SK-MEL-5 (cell line): Measurements from ENCODE around the gene TPP1. TPM values are rescaled to one million over a fixed set of nuclear protein-coding genes. Genes with fewer than 3 reads are reported as not detected.

Experiments used
- DNase-seq: peaks from one replicate; pipeline ENCODE4 v3.0.0-alpha.2; 2016; ENCODE audit warnings: low read depth, low spot score
- in situ Hi-C: cut with HindIII; loops from 2 replicates; pipeline ENCODE4 v1.10.0; 2016; ENCODE audit warnings: low sequenced_read_pairs, high pct_unique_total_duplicates, low pct_unique_long_range_greater_than_20kb
- total RNA-seq: library from RNA; depleted of rRNA; stranded (reverse); fragments of >200 nt; shearing (Covaris generic); gene quantifications from 2 replicates; pipeline ENCODE4 v1.2.3, GENCODE V29; 2014

TPP1 gene
- total RNA-seq, 1 experiment from 2014 or later: 84.3 TPM

DNA sequence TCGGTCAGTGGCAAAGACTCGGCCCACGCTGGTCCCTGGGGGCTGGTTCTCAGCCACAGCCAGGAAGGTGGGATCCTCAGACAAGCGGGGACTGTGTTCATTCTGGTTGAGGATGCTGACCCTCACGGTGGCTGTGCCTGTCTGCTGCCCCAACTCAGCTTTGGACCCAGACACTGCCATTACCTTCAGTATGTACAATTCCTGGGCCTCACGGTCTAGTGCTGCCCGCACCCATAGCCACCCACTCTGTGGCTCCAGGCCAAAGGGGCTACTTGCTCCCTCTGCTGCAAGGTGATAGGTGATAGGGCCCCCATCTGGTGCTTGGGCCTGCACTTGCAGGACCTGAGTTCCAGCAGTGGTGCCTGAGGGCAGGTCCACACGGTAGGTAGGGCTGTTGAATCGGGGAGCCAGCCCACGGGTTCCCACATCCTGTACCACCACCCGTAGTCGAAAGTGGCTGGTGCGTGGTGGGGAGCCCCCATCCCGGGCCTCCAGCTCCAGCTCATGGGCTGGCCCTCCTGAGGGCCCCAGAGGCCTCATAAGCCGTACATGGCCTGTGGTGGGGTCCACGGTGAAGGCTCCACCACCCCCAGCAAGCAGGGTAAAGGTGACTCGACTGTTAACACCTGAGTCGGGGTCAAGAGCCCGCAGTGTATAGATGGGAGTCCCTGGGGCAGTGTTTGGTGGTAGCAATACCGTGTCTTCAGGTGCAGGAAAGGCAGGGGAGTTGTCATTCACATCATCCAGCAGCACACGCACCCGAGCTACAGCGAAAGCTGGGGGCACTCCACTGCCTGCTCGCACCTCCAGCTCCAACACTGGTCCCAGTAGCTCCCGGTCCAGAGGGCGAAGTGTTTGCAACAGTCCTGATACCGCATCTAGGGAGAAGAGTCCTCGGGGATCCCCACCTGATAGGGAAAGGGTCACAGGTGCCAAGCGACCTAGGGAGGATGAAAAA is 13.2 kb upstream of the TPP1 start:
- DNase-seq: no peak
- in situ Hi-C loops: no loop called here

DNA sequence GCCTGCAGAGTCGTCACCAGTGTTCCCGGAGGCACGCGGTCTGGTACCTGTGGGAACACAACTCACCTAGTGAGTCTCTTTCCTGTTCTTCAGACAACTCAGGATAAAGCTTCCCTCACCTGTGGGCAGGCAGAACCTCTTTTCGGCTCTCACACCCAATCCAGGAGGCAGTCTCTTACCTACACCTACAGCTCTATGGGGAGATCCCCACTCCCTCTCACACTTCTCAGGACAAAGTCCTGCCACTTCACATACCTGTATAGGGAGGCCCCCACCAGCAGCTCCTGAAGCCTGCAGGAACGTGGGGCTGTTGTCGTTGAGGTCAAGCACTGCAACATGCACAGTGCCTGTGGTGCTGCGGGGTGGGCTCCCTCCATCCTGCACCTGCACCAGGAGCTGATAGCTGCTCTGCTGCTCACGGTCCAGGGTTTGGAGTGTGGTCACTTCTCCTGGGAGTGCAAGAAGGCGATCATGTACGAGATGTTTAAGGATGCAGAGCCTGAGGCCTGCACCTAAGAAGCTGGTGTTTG is 12.2 kb upstream of the TPP1 start:
- no peak for DNase-seq
- in situ Hi-C loops: no loop called here

DNA sequence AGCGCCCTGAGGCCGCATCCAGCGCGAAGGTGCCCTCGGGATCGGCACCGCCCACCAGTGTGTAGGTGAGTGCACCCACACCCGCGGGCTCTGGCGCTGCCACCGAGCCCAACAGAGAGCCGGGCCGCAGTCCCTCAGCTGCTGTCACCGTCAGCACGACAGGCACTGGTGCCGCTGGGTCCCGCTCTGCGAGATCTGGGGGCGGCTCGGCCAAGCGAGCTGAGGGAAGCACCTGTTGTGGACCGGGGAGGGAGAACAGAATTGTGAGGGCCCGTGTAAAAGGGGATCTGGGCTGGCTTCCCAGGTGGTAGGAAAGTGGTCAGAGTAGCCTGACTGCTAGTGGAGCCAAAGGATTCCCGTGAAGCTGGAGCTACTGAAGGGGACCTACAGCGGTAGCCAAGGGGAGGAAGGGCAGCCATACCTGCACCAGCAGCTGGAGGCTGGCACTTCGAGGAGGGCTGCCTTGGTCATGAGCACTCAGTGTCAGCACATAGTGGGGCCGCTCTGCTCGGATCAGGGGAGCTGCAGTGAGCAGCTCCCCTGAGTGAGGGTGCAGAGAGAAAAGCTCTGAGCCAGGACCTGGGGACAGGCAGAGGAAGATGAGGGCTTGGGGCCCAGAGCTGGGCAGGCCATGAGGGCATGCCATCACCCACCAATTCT is 11.5 kb upstream of the TPP1 start:
- no peak for DNase-seq
- in situ Hi-C loops: no loop called here

DNA sequence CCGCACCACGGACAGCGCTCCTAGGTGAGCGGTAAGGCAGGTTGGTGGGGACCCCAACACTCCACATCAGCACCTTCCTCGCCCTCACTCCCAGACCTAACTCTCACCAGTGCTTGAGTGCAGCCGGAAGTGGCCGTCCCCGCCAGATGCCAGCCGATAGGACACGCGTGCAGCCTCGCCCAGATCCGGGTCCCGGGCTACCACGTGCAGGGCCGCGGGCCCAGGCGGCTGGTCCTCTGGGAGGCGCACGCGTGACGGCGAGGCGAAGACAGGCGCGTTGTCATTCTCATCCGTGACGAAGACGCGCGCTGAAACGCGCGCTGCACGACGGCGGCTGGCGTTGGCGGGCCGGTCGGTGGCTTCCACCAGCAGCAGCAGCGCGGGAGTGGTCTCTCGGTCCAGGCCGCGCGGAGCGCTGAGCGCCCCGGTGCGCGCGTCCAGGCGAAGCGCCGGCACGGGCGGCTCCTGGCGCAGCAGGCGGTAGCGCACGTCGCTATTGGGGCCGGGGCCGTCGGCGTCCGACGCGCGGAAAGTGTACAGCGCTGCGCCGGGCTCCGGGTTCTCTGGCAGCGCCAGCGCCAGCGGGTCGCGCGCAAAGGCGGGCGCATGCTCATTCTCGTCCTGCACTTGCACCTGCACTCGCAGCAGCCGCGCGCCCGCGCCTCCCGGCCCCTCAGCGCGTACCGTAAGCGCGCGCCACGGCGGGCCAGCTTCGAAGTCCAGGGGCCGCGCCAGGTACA is 10.8 kb upstream of the TPP1 start:
- in situ Hi-C loops: no loop called here
- no peak for DNase-seq

- no peak for DNase-seq
- in situ Hi-C loops: no loop called here
These were observed 10.3 kb upstream of the TPP1 start for GRCh38 chr11:6629573-6629891.

DNA sequence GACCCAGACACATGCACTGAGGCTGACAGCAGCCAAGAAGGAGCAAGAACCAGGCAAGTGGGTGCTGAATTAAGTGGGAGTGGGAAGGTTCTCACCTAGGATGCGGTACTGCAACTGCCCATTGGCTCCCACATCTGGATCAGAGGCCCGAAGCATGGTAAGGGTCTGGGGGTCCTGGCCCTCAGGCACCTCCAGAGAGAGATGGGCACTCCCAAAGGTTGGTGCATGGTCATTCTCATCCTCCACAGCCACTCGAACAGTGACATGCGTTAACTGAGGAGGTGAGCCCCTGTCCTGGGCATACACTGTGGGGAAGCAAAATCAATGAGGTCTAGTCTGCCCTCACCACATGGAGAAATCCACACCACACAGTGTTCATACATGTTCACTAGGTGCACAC is 9.3 kb upstream of the TPP1 start:
- no peak for DNase-seq
- in situ Hi-C loops: no loop called here

DNA sequence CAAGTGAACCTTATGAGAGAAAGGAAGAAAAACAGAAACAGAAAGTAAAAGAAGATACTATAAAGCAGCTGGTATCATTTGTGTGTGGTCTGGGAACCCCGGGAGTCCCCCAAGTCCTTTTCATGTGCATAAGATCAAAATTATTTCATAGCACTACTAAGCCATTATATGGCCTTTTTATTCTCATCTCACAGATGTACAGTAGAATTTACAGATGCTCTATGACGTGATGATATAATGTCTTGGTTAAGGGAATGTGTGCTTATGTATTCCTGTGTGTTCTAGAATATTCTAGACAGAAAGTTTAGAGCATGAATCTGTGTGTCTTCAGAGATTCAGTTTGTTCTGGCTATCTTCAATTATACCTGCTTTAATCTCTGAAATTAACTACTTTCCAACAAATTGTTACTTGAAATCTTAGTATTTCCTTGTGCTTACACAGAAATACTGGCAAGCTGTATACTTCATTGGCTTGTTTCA is 8.6 kb upstream of the TPP1 start:
- DNase-seq: no peak
- in situ Hi-C loops: no loop called here

- DNase-seq: no peak
- in situ Hi-C loops: no loop called here
These were observed 7.9 kb upstream of the TPP1 start for GRCh38 chr11:6626971-6627761.

DNA sequence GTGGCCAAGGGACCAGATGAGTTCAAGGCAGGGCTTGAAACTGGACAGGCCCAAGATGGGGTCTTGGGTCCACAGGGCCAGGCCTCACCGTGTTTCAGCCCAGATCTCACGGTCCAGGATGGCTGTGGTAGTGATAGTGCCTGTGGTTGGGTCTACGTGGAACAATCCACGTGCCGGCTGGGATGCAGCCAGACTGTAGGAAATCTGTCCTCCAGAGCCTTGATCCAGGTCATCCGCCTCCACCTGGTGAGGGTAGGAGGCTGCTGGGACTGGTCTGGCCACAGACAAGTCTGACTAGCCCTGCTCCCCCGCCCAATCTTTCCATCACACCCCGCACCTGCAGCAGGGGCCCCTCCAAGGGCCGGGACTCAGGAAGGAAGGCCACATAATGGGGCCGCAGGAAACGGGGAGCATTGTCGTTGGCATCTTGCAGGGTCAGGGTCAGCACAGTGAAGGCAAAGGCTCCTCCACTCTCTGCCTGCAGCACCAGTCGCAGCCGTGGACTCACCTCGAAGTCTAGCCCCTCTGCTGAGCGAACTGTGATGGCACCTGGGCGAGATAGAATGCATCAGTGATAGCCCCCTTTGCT is 6.7 kb upstream of the TPP1 start:
- no peak for DNase-seq
- in situ Hi-C loops: no loop called here

DNA sequence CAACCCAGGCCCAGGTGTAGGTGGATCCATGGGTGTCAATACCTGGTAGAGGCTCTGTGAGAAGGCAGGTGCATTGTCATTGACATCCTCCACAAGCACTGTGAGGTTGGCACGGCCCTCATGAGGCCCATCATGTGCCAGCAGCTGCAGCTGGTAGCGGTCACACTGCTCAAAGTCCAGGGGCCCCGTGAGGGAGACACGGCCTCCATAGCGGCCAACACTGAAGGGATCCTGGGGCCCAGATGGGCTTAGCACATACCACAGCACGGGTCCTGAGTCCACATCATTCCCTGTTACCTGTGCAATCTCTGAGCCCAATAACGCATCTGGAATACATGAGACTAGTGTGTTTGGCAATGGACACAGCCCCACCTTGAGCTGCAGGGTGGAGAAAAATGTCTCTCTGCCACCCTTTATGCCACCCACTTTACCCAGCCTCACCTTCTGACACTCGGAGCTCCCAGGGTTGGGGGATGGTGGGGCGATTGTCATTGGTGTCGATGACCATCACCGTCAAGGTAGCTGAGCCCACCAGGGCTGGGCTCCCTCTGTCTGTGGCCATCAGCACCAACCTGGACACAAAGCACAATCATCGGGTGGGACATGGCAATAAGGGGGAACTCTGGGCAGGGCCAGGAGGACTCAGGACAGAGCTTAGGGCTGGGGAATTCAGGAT is 6.1 kb upstream of the TPP1 start:
- no peak for DNase-seq
- in situ Hi-C loops: no loop called here

DNA sequence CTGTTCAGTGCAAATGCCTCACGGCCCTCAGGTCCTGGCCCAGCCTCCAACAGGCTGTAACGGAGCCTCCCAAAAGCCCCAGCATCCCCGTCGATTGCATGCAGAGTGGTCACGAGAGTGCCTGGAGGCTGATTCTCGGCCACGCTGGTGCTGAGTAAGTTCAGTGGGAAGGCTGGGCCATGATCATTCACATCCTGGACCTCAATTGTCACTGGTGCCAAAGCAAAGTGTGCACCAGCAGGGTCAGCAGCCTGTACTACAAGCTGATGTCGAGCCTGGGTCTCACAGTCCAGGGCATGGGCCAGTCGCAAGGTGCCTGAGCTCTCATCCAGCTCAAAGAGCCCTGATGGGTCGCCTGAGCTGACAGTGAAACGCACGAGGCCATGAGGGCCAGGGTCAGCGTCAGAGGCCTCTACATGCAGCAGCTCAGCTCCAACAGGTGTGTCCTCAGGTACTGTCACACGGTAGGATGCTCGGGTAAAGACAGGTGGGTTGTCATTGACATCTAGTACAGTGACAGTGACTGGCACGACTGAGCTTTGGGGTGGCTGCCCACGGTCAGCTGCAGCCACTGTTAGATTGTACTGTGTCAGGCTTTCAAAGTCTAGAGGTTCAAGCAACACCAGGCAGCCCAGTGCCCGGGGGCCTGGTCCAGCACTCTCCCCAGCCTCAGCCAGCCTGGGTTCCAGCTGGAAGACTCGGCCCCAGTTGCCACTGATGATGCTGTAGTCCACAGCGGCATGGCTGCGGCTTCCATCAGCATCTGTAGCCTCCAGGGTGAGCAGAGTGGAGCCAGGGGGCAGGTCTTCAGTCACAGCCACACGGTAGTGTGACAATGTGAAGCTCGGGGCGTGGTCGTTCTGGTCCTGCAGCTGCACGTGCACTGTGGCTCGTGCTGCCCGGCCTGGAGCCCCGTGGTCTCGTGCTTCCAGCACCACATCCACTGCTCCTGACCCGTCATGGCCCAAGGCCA is 4.5 kb upstream of the TPP1 start:
- DNase-seq: peak; percentile 40
- in situ Hi-C loops: no loop called here

DNA sequence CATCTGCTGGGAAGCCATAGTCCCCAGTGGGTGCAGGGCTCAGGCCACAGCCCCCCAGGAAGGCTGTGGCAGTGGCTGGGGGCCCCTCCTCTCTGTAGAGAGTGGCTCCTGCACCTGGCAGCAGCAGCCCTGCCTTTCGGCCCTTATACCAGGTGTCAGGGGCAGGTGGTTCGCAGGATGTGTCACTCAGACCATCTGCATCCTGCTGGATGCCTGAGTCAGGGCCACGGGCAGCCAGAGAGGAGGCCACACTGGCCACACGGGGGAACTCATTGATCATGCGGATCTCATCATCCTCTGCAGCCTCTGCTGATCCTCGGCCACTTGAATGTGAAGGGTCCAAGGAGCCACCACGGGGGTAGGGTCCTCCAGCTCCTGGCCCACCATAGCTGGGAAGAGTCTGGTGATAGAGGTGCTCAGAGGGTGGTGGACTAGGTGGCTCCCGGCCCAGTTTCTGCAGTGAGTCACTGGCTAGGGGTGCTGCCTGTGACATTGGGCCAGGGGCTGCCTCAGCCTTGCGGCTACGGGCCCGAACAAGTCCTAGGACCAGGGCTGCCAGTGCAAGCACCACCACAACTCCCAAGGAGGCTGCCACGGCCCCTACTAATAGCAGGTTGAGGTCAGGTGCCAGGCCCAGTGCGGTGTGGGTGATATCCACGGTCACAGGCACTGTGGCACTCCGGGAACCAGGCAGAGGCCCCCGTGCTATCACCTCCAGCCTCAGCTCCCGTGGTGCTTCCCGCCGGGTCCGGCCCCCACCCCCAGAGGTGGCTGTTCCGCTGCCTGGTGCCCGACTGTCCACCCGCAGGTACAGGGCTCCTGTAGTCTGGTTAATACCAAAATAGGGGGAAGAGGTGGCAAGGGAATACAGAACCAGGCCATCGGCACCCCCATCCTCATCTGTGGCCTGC is 3.3 kb upstream of the TPP1 start:
- no peak for DNase-seq

DNA sequence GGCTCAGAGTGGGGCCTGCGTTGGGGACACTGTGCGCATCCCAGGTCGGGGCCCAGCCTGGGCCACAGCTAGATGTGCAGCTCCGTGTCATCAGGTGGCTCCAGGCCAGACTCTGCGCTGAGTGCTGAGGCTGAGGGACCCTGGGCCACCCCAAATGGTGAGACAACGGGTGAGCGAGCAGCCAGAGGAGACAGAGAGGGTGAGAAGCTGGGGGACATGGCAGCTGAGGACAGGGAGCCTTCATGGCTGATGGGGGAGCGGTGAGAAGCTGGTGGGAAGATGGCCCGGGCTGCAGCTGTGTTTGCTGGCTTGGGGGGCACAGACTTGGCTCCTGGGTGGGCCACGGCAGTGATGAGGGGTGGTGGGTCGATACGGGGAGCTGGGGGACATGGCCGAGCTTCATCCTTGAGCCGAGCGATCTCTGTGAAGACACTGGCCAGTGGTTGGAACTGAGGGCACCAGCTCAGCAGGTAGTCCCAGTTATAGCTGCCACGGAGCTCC is 2.5 kb upstream of the TPP1 start:
- in situ Hi-C loops: no loop called here
- DNase-seq: no peak

More for the DNA sequence above, 3.3 kb upstream of the TPP1 start:
- in situ Hi-C loops: no loop called here

GRCh38 chr11:6620636-6621035 is 1.4 kb upstream of the TPP1 start:
- no peak for DNase-seq
- in situ Hi-C loops: no loop called here
